Fibroblast of peridontal ligament (primary cell): ENCODE measurements around the gene TMEM161B.
"Not testable (repeated sequence)": the region's sequence is repeated elsewhere in the genome, so short reads cannot be mapped to it uniquely, and the experiment has no call there.

Source experiments
- DNase-seq: peaks from one replicate; pipeline ENCODE4 v3.0.0-alpha.2; 2010; ENCODE audit errors: extremely low read depth

Gene TMEM161B

DNA sequence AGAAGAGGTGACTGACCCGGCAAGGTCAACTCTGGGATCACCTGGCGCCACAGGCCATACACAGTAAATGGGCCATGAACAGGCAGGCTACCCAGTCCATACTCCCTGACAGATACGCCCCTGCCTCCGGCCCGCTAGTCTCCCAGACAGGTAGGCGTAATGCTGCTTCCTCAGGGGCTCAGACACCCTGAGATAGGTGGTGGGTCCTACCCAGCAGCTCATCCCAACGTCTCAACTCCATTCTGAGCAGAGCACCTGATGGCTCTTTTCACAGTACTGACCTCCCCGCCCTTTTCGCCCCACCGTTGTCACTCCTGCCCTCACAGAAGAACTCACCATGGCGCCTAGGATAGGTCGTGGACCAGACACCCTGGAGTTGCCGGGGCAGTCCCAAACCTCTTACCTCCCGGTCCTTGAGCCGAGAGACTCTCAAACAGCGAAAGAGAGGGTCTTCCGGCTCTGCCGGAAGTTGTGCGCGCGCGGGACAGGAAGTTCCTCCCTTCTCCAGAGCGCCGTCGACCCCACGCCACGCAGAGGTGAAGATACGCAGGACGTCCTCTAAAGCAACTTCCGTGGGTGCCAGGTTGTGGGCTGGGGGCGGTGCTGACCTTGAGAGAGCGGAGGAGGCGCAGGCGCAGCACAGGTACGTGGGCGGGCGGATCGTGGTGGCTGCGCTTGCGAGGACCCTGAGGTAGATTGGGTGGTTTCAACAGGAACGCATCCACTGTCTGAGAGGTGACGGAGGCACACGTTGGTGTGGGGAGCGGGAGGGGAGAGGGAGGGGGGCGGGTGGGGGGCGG lies at the start of gene TMEM161B:
Gene TMEM161B, minus strand, starts transcription at position 461 of the 800 bp plus-strand sequence. Its CDS starts 122 bp downstream, at position 339.
- peak; percentile 72 for DNase-seq

DNA sequence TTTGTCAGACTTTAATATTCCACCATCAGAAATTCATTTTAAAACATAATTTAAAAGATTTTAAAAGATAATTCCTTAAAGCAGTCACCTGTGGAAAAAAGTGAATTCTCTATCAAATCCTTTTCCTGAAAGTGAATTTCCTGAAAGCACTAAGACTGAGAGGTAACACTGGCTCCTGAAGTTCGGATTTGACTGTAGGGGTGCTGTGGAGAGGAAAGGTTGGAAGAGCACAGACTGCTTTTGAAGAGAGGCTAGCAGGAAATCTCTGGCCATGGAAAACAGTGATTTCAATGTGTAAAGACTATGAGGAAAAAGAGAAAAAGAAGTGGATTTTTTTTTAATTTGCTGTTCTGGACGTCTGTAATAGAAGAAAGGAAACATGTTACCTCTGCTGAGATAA lies 35.7 kb upstream of the TMEM161B start:
- no peak for DNase-seq

DNA sequence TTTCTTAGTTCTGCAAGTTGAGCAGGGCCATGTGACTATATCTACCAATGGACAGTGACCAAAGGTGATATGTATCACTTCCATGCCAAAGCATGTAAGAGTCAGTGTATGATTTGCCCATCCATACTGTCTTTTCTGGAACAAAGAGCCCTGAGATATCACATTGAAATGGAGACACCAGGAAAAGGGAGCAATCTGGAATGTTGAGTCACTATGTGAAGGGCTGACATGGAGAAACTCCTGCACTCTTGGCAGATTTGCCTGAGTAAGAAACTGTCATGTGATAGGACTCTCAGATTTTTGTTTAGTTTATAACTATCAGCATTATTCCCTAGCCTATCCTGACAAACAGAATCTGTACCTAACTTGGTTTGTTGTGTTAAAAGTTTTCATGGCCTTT lies 29.8 kb upstream of the TMEM161B start:
- DNase-seq = peak; percentile 54

DNA sequence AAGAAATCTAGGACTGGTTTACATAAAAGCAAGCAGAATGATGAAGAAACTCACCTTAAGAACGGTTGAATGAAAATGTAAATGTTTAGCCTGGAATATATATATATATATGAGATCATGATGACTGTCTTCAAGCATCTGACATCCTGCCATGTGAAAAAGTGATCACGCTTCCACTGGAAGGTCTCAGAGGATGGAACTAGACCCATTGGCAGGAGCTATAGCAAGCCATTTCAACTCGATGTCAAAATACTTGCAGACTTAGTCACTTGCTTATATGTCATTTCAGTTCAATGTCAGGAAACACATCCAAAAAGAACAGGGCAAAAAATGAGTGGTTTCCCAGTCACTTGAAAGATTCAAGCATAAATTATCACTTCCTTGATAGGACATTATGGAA lies 22.2 kb upstream of the TMEM161B start:
- peak; percentile 52 for DNase-seq

DNA sequence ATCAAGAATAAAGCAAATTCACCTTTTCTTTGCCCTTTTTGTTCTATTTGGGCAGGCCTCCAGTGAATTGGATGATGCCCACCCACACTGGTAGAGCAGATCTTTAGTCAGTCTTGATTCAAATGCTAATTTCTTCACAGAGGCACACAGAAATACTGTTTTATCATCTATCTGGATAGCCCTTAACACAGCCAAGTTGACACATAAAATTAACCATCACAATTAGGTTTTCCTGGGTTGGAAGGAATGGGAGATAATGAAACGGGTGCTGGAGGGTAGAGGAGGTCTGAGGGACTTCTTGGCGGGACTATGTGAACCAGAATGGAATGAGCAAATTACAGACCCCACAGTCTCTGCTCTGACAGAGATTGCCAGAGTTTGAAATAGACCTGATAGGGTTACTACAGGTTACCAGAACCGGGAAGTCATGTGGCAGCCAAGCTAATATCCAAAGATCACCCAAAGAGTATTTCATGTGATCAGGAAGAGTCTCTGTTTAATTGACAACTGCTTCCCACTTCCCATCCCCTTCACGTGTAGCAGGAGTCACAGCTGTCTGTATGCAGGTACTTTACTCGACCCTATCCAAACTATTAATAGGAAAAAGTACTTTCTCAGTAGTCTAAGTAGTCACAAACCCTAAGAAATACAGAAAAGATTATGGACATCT lies 20.0 kb upstream of the TMEM161B start:
- no peak for DNase-seq

DNA sequence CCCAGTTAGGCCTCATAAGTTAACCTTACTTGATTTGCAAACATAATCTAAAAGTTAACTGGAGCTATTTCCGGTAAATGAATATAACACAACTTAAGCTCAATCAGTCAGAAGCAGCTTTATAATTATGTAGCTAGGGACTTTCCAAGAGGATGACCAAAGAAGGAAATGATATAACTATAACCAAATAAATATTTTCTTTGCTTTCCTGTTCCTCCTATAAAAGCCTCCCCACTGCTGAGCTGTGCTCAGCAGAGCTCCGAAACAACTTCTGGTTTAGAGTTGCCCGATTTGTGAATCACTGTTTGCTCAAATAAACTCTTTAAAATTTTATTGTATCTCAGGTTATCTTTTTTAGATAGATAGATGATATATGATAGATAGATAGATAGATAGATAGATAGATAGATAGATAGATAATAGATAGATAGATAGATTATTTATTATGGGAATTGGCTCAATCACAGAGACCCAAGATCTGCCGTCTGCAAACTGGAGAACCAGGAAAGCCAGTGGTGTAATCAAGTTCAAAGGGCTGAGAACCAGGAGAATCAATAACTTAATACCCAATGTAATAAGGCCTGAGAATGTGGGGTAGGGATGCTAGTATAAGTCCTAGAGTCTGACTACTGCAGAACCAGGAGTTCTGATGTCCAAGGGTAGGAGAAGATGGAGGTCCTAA lies 19.3 kb upstream of the TMEM161B start:
- no peak for DNase-seq

DNA sequence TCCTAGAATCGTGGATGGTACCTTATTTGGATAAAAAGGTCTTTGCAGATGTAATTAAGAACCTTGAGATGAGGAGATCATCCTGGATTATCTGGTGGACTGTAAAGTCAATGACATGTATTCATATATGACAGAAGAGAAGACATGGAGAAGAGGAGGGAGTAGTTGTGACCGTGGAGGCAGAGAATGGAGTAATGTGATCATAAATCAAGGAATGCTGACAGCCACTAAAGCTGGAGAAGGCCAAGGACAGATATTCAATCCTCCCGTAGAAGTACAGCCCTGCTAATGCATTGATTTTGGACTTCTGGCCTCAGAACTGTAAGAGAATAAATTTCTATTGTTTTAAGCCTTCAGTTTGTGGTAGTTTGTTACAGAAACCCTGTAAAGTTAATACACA lies 18.7 kb upstream of the TMEM161B start:
- no peak for DNase-seq

DNA sequence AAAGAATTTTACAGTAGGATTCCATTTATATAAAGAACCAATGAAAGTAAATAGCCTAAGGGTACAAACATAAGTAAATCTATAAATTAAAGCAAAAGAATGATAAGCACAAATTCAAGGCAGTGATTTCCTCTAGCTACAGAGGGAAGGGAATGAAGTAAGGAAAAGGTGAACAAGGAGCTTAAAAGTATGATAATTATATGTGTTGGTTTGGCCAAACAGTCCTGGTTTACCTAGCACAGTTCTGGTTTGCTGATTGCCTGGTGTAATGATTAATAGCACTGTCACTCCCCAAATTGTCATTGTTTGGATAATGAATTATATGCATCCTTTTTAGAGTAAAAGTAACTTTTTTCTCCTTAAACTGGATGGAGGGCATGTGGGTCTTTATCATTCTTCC lies 15.0 kb upstream of the TMEM161B start:
- DNase-seq = no peak

DNA sequence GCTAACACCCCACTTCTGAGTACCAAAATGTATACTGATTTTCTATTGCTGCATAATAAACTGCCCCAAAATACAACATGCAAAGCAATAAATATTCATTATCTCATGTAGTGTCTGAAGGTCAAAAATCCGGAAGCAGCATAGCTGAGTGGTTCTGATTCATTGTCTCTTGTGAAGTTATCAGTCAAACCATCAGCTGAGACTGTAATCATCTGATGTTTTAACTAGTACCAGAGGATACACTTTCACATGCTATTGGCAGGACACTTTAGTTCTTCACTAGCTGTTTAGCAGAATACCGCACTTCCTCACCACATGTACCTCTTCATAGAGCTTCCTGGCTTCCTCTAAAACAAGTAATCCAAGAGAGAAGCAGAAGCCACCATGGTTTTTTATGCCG lies 12.7 kb upstream of the TMEM161B start:
- DNase-seq = no peak

DNA sequence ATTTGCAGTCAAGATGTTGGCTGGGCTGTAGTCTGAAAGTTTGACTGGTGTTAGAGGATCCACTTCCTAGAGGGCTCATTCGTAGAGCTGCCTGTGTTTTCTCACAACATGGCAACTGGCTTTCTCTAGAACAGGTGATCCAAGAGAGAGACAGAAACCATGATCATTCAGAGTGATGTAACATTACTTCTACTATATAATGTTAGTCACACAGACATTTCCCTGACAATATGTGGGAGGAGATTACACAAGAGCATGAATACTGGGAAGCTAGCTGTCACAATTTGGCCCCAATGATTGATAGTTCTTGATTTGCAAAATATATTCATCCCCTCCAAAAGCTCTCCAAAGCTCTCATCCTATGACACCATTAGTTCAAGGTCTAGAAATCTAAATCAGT lies 10.9 kb upstream of the TMEM161B start:
- no peak for DNase-seq

DNA sequence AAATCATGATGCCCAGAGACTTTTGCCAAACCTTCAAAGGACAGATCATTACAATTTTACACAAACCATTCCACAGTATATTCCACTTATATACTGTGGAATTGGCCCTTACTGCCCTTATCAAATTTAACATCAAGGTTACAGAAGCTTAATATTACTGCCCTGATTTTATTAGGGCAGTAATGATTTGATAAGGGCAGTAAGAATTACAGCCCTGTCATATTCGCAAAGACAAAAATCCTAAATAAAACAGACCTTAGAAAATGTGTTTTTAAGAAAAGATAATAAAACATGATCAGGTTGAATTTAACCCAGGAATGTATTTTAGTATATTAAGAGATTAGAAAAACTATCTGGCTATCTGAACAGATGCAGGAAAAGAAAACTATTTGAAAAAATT lies 7.7 kb upstream of the TMEM161B start:
- DNase-seq = no peak

DNA sequence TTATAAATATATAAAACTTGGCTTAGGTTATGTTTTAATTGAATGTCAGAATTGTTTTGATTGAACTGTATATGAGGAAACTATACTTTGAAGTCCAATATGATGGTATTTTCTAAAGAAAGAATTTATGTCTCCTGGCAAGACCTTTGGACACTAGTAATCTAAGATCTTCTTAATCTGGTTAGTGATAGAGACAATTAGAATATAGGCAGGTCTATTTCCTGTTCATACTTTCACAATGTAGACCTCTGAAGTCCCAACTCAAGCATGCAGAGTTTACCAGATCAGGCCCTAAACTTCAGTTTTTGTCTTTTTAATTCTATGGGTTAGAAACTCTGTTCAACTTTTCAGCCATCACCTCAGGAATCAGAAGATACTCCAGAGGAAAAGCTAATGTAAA lies 6.9 kb upstream of the TMEM161B start:
- DNase-seq = no peak

DNA sequence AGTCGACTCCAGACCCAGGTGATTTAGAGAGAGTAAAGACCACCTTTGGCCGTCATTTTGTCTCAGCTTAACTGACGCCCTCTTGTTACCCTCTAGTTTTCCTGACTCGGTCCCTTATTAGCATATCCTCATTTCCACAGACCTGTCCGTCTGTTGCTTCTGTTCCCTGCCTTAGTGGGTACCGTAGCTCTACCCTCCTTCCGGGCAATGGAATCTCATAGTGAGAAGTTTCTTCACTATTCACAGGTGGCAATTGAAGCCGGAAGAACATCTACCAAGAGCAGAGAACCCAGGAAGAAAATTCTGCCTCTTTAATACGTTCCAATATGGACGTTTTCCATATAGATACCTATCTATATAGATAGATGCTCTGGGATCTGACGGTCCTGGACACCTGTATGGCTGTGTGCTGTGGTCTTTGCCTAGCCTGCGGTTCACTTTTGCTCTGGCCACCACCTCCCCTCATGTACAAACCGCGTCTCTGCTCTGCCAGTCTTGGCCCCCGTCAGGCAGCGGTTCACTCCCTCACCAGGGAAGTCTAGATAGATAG lies 652 bp upstream of the TMEM161B start:
- DNase-seq = no peak

DNA sequence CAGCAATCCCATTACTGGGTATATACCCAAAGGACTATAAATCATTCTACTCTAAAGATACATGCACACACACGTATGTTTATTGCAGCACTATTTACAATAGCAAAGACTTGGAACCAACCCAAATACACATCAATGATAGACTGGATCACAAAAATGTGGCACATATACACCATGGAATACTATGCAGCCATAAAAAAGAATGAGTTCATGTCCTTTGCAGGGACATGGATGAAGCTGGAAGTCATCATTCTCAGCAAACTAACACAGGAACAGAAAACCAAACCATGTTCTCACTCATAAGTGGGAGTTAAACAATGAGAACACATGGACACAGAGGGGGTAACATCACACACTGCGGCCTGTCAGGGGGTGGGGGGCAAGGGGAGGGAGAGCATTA lies 4.1 kb downstream of the TMEM161B start:
- not testable (repeated sequence) for DNase-seq

DNA sequence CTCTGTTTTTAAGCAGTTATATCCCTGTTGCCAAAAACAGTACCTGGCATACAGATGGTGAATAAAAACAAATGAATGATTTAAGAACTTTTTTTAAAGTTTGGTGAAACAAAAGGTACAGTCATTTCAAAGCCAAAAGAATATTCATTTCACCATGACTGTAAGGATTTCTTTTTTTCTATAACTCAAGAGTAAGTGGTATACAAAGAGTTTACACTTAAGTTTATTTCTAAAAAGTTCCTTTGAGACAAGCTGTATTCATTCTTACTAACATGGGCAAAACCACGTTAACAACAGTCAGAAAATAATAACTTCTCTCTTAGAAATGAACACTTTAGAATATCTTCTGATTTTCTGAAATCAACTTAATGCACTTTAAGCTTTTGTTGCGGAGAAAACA lies 5.3 kb downstream of the TMEM161B start:
- DNase-seq = no peak

DNA sequence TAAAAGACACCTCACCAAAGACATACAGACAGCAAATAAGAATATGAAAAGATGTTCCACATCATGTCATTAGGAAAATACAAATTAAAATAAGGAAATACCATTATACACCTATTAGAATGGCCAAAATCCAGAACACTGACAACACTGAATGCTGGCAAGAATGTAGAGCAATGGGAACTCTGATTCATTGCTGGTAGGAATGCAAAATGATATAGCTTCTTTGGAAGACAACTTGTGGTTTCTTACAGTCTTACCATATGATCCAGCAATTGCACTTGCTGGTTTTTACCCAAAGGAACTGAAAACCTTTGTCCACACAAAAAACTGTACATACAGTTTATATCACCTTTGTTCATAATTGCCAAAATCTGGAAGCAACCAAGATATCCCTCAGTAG lies 6.5 kb downstream of the TMEM161B start:
- peak; percentile 21 for DNase-seq

DNA sequence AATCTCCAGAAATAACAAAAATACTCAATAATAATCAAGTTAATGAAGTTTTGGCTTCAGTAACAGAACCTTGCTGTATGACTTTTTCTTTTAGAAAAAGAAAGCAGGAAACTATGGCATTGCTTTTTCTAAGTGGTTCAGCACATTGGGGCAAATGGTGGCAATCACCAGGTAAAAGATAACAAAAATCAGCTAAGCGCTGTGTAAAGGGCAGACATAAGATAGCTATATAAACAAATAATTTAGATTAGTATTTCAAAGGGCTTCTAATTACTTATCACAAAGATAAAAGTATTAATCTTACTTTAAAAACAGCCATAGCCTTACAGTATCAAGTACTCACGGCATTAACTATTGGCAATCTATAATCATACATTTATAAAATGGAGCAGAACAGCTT lies 10.0 kb downstream of the TMEM161B start:
- DNase-seq = no peak

DNA sequence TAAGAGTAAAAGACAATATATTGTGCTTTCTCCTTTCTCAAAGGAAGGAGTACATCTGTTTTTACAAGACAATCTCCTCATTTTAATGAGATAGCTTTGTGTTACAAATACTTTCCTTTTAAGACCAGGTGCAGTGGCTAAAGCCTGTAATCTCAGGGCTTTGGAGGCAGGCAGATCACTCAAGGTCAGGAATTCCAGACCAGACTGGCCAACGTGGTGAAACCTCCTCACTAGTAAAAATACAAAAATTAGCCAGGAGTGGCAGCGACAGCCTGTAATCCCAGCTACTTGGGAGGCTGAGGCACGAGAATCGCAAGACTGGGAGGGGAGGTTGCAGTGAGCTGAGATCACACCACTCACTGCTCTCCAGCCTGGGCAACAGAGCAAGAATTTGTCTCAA lies 11.8 kb downstream of the TMEM161B start:
- DNase-seq = no peak

DNA sequence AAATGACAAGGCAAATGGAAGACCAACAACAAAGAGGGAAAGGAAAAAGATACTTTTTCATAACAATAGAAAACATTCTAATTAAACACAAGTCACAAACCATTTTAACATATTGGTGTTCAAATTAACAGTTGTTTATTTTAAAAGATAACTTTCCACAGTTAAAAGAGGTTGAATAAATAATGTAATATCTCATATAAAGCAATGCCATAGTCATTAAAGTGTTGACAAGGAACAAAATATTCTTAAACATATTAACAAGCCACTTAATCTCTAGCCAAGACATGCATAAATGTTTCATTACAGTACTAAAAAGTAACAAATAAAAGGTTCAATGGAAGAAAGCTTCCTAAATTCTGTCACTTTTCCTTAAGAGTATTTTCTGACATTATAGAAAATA lies 12.6 kb downstream of the TMEM161B start:
- DNase-seq = no peak

DNA sequence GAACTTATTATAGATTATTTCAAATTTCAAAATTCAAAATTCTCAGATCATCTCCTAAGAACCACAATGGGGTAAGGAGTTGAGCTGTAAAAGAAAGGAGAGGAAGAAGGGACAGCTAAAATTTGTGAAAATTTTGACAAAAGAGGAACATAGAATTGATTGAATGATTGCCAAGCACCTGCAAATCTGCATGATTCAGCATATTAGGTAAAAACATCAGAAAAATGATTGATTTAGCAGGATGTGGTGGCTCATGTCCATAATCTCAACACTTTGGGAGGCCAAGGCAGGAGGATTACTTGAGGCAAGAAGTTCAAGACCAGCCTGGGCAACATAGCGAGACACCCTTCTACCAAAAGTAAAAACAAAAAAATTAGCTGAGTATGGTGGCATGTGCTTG lies 14.3 kb downstream of the TMEM161B start:
- DNase-seq = no peak

DNA sequence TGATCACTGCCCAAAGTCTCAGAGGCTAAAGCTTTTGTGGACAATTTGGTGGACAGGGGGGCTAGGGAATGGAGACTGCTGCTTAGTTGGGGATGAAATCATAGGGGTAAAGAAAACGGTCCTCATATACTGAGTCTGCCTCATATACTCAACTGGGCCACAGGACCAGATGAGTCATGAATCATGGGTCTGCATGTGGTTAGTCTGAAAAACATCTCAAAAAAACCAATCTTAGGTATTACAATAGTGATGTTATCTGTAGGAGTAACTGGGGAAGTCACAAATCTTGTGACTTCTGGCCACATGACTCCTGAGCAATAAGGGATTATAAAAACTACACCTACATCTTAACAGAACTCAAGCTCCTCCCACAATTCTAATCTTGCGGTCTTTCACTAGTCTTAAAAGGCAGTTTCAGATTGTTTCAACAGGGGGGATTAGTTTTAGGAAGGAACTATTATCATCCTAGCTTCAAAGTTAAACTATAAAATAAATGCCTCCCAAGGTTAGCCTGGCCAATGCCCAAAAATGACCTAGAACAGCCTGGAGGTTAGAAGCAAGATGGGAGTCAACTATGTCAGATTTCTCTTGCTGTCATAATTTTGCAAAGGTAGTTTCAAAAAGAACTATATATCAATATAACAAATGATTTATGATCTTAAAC lies 17.5 kb downstream of the TMEM161B start:
- DNase-seq = peak; percentile 9

DNA sequence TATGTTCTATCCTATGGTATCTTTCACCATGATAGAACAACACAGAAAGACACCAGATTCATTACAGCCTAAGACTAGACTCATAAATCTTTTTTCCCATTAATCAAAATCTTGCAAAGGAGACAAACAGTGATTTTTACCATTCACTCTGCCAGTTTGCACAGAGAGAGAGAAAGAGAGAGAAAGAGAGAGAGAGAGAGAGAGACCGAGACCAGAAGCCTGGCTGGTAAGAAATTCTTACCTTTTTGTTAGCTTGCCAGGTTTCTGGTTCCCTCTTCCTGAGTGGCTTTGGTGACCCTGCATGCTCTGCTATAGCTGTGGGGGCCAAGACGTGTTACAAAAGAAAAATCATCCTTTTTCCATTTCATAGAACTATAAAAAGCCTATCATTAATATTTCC lies 18.6 kb downstream of the TMEM161B start:
- DNase-seq = no peak
